GM12878 (cell line): Measurements from ENCODE around the gene AGRP. TPM values are rescaled to one million over a fixed set of nuclear protein-coding genes. Genes with fewer than 3 reads are reported as not detected.

Experiments used
- ATAC-seq: fragments of 200-7000 bp; cut with Tn5 transposase; 3 replicates; pipeline ENCODE4 v1.9.1; 2020; ENCODE audit warnings: mild to moderate bottlenecking, moderate library complexity
- BruUV-seq: library from RNA; stranded (reverse); fragments of 400-500 nt; replicated peaks from 2 replicates; lab custom pipeline; 2021; lab: Mats Ljungman, UMichigan
- CTCF ChIA-PET: fragments of 300-600 bp; sonication (Branson Sonifier 250); formaldehyde crosslinking; extraction: SDS; loops from one replicate; lab custom pipeline; 2021; ENCODE audit warnings: inconsistent platforms; lab: Yijun Ruan, JAX
- POLR2A ChIA-PET: fragments of 350-600 bp; formaldehyde crosslinking; extraction: SDS; loops from one replicate; lab custom pipeline; 2021; ENCODE audit warnings: inconsistent platforms; lab: Charles Lee
- RAD21 ChIA-PET: fragments of 300-600 bp; sonication (Branson Sonifier 250); formaldehyde crosslinking; loops from one replicate; lab custom pipeline; 2023; ENCODE audit warnings: antibody characterized with exemption; ENCODE audit not compliant: unreplicated experiment; lab: Charles Lee
- SMC1A ChIA-PET: fragments of 300-600 bp; sonication (Branson Sonifier 250); formaldehyde crosslinking; loops from one replicate; lab custom pipeline; 2023; ENCODE audit not compliant: unreplicated experiment, uncharacterized antibody; lab: Charles Lee
- DNase-seq: peaks from one replicate; pipeline ENCODE4 v3.0.0-alpha.2; 2011; ENCODE audit warnings: low read depth, low spot score
- FAIRE-seq: peaks from 3 replicates; lab custom pipeline; 2011; peaks lifted over from hg19 to GRCh38; lab: Jason Lieb, UNC
- H2AFZ ChIP-seq: 2 replicates; pipeline ENCODE4 v1.6.0; 2011; ENCODE audit warnings: low read depth, low read length, control low read depth; ENCODE audit not compliant: control insufficient read depth
- H3K27ac ChIP-seq: 2 replicates; pipeline ENCODE4 v1.5.1; 2011; ENCODE audit warnings: control low read depth; ENCODE audit not compliant: control insufficient read depth, insufficient read depth
- H3K27me3 ChIP-seq, 2 experiments: replicated peaks in 1 of 2; 2 replicates each; pipeline versions ENCODE4 v1.6.0 to v1.6.1; 2011; ENCODE audit warnings: low read length in 1 of 2; ENCODE audit not compliant: control insufficient read depth in 2 of 2, insufficient read depth in 2 of 2
- H3K36me3 ChIP-seq, 2 experiments: 2 replicates each; pipeline ENCODE4 v1.5.1; 2011; ENCODE audit warnings: low read length in 1 of 2; ENCODE audit not compliant: control insufficient read depth in 2 of 2, insufficient read depth in 2 of 2
- H3K4me1 ChIP-seq: 2 replicates; pipeline ENCODE4 v1.6.1; 2011; ENCODE audit warnings: mild to moderate bottlenecking, low read length, moderate library complexity, mixed read lengths; ENCODE audit not compliant: control insufficient read depth, insufficient read depth
- H3K4me2 ChIP-seq: 2 replicates; pipeline ENCODE4 v1.6.0; 2011; ENCODE audit warnings: control low read depth; ENCODE audit not compliant: control insufficient read depth, insufficient read depth
- H3K4me3 ChIP-seq: fragments of 200-600 bp; sonication (generic); 2 replicates; pipeline ENCODE4 v1.5.1; 2016
- H3K79me2 ChIP-seq: 2 replicates; pipeline ENCODE4 v1.6.0; 2011; ENCODE audit warnings: low read length; ENCODE audit not compliant: control insufficient read depth, insufficient read depth
- H3K9ac ChIP-seq: 2 replicates; pipeline ENCODE4 v1.8.0; 2011; ENCODE audit warnings: low read length, control low read depth, mixed read lengths; ENCODE audit not compliant: control insufficient read depth, insufficient read depth
- H3K9me3 ChIP-seq: replicated peaks from 3 replicates; pipeline ENCODE4 v1.5.1; 2011; ENCODE audit warnings: mild to moderate bottlenecking, low read length; ENCODE audit not compliant: control insufficient read depth, insufficient read depth
- H4K20me1 ChIP-seq: 2 replicates; pipeline ENCODE4 v1.6.0; 2011; ENCODE audit not compliant: control insufficient read depth, insufficient read depth
- ETV6 ChIP-seq, 2 experiments: fragments of 450-650 bp in 1 of 2; IDR thresholded peaks in 1 of 2; conservative IDR thresholded peaks in 1 of 2; 2 replicates each; pipeline ENCODE4 v1.6.1; 2014; ENCODE audit warnings: antibody characterized with exemption in 1 of 2, borderline replicate concordance in 1 of 2, low read depth in 1 of 2, mild to moderate bottlenecking in 1 of 2, moderate library complexity in 1 of 2
- RCOR1 ChIP-seq: conservative IDR thresholded peaks from 2 replicates; pipeline ENCODE4 v1.6.1; 2012; ENCODE audit warnings: low read depth, low read length, improper control_type of control experiment
- SMC3 ChIP-seq: IDR thresholded peaks from 2 replicates; pipeline ENCODE4 v1.6.1; 2011; ENCODE audit warnings: low read length, improper control_type of control experiment, borderline replicate concordance
- USF2 ChIP-seq: IDR thresholded peaks from 2 replicates; pipeline ENCODE4 v1.6.1; 2011; ENCODE audit warnings: low read depth, low read length, improper control_type of control experiment, borderline replicate concordance
- WGBS: methylation state at CpG from one replicate; pipeline ENCODE4 v1.1.6; 2016; ENCODE audit warnings: low lambda C conversion rate; ENCODE audit not compliant: insufficient replicate concordance, insufficient coverage; ENCODE audit errors: missing lambda C conversion rate; 5-methylcytosine and 5-hydroxymethylcytosine counted together
- in situ Hi-C: fragments of 300-500 bp; cut with MboI; formaldehyde crosslinking; loops from 9 replicates; pipeline ENCODE4 v1.14.3; 2018; ENCODE audit warnings: mixed read lengths
- intact Hi-C: fragments of 100-400 bp; cut with micrococcal nuclease; formaldehyde crosslinking; loops from one replicate; pipeline ENCODE4 v1.14.2; 2022; ENCODE audit not compliant: unreplicated experiment
- polyA plus RNA-seq, 11 experiments: library from polyadenylated mRNA; depleted of rRNA in 4 of 11; unstranded in 6 of 11; stranded (reverse) in 5 of 11; fragments of >200 nt; fragmentation: Nextera tagmentation in 4 of 11; fragmentation: Illumina TruSeq in 1 of 11; extraction: Ambion mirVana in 4 of 11; extraction: Trizol in 1 of 11; gene quantifications; 1 replicate in 1 of 11; 2 replicates in 10 of 11; pipeline versions ENCODE4 v1.2.1 to v1.2.3, GENCODE V29; 2011 to 2016; ENCODE audit warnings: inconsistent platforms in 2 of 11, missing spikeins in 2 of 11, low read depth in 1 of 11
- total RNA-seq, 4 experiments: library from RNA; depleted of rRNA in 3 of 4; stranded (reverse); fragments of >200 nt in 3 of 4; fragmentation: Illumina TruSeq in 1 of 4; extraction: Trizol in 1 of 4; gene quantifications; 2 replicates each; pipeline versions ENCODE4 v1.2.1 to v1.2.3, GENCODE V29; 2013 to 2021
- TF ChIP-seq, protein P1 (sequence below): IDR thresholded peaks from 2 replicates; pipeline ENCODE4 v1.6.1; 2012; ENCODE audit warnings: low read depth, low read length, improper control_type of control experiment

The AGRP gene
- total and polyA plus RNA-seq, 10 of the 15 experiments (the other 5 are each of a cell fraction or from before 2014, with no cell fraction given) = 0.16 to 0.75 (median 0.53) TPM; not detected in 6

GRCh38 chr16:67445913-67446907 is 37.1 kb downstream of the AGRP start:
- H4K20me1 ChIP-seq = 0 out of 2 replicates have a peak, but pooled peaks cover 4% of the 10 kb centered on the region
- H2AFZ ChIP-seq = no peak overlapping the region
- H3K4me3 ChIP-seq = no peak overlapping the region
- no peaks in the 10 kb centered on the region for H3K9me3 ChIP-seq
- no TSS peak for BruUV-seq
- no peak for FAIRE-seq
- no peaks in the 10 kb centered on the region for H3K27me3 ChIP-seq
- no peaks in the 10 kb centered on the region for H3K4me1 ChIP-seq
- H3K36me3 ChIP-seq = peaks cover 4 to 17% of the 10 kb centered on the region in 2 experiments
- SMC1A ChIA-PET = interaction anchor here (1.4 to 2.5 kb wide), 2 partner anchors 18 kb away, joined by 3 to 13 read pairs; no protein-coding TSS in a partner anchor
- in situ Hi-C loops = no loop called here
- TF ChIP-seq SMC3 (no peak), USF2 (no peak), ETV6 (conservative IDR thresholded peaks at IDR 0.05 in 1 of 2, IDR thresholded peaks at IDR 0.05 in 1 of 2; ENCODE audit: borderline replicate concordance in 1 of 2, low read depth in 1 of 2) (no peak), RCOR1 (no peak)
- TF ChIP-seq, protein P1, sequence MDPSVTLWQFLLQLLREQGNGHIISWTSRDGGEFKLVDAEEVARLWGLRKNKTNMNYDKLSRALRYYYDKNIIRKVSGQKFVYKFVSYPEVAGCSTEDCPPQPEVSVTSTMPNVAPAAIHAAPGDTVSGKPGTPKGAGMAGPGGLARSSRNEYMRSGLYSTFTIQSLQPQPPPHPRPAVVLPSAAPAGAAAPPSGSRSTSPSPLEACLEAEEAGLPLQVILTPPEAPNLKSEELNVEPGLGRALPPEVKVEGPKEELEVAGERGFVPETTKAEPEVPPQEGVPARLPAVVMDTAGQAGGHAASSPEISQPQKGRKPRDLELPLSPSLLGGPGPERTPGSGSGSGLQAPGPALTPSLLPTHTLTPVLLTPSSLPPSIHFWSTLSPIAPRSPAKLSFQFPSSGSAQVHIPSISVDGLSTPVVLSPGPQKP = no peak
- TF ChIP-seq, all 136 proteins: peak for 0
- intact Hi-C loops = no loop called here
- ChIA-PET CTCF (interaction anchor here (0.7 to 7.7 kb wide), 8 partner anchors 9 to 185 kb away, joined by 3 to 84 read pairs (median 5); no protein-coding TSS in a partner anchor), RAD21 (interaction anchor here (0.8 to 1.8 kb wide), 6 partner anchors 11 to 185 kb away, joined by 3 to 18 read pairs (median 4); no protein-coding TSS in a partner anchor), POLR2A (no interaction called here)
- ATAC-seq (no peak), DNase-seq (no peak)
- Histone ChIP-seq H3K9ac (no peak overlapping the region), H3K4me2 (no peak overlapping the region), H3K27ac (no peak overlapping the region), H3K79me2 (no peaks in the 10 kb centered on the region)
- WGBS = 95% methylated on average over 12 of the region's 12 CpGs
